Neural cell (in vitro differentiated cells): ENCODE results near the gene SLC2A6.

ENCODE experiments used
- CTCF ChIP-seq: fragments of 450-650 bp; IDR thresholded peaks from 2 replicates; pipeline ENCODE4 v1.5.1; 2014; ENCODE audit warnings: antibody characterized with exemption, mild to moderate bottlenecking, moderate library complexity; ENCODE audit not compliant: poor library complexity, severe bottlenecking
- EP300 ChIP-seq: fragments of 450-650 bp; conservative IDR thresholded peaks from 2 replicates; pipeline ENCODE4 v1.6.1; 2014; ENCODE audit warnings: antibody characterized with exemption, mild to moderate bottlenecking, moderate library complexity; ENCODE audit not compliant: poor library complexity, severe bottlenecking
- POLR2AphosphoS5 ChIP-seq: IDR thresholded peaks from 2 replicates; pipeline ENCODE4 v1.6.1; 2012

GRCh38 chr9:133441571-133441970 is 37.3 kb downstream of the SLC2A6 start:
- TF ChIP-seq POLR2AphosphoS5 (no peak), CTCF (no peak), EP300 (no peak)
